ENCODE measurements around the gene PDCL2.
"Not testable (repeated sequence)": the region's sequence is repeated elsewhere in the genome, so short reads cannot be mapped to it uniquely, and the experiment has no call there.

Gene PDCL2

DNA sequence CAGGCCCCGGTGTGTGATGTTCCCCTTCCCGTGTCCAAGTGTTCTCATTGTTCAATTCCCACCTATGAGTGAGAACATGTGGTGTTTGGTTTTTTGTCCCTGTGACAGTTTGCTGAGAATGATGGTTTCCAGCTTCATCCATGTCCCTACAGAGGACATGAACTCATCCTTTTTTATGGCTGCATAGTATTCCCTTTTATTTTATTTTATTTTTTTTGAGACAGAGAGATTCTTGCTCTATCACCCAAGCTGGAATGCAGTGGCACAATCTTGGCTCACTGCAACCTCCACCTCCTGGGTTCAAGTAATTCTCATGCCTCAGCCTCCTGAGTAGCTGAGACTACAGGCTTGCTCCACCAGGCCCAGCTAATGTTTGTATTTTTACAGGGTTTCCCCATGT, 9.3 kb downstream of the PDCL2 start:
- not testable (repeated sequence) for DNase-seq

DNA sequence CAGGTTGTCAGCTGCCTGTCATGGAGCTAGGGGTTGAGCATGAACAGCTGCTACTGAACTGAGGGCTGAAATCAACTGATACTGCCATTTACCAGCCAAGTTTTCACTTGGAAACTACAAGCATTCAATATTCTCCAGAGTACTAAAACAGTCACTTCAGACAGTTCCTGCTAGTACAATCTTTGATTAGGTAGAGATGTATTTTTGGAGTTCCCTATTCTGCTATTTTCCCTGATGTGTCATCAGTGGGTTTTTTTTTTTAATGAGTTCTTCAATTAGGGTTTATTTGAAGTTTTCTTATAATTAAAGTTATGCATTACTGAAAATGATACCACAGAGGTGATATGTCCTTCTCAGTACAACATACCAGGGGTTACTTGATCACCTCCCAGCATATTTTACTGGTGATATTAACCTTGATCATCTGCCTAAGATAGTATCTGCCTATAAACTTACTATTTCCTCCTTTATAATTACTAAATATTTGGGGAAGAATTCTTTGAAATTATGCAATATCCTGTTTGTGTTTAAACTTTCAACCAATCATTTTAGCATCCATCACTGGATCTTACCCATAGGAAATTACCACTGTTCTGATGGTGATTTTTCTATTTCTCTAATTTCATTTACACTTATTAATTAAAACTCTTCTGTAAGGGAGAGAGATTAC, 13.6 kb downstream of the PDCL2 start:
- no peak for DNase-seq

GRCh38 chr4:55575513-55575912, 16.5 kb downstream of the PDCL2 start:
- DNase-seq: no peak

DNA sequence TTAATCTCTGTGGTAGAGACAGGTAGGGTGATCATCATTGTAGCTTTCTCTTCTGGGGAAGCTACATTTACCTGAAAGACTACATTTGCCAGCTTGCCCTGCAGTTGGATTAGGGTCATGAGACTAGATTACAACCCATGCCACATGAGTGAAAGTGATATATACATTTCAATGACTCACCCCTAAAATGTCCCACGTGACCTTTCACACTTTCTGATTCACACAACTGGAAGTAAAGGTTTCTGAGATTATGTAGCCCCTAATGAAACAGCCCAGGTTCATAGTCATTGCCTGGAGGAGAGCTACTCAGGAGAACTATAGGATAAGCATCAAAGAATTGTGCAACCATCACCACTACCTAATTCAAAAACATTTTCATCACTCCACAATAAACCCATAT, 17.8 kb downstream of the PDCL2 start:
- no peak for DNase-seq

GRCh38 chr4:55571806-55572205, 20.2 kb downstream of the PDCL2 start:
- no peak for DNase-seq

GRCh38 chr4:55568905-55569504, 23.0 kb downstream of the PDCL2 start:
- no peak for DNase-seq

DNA sequence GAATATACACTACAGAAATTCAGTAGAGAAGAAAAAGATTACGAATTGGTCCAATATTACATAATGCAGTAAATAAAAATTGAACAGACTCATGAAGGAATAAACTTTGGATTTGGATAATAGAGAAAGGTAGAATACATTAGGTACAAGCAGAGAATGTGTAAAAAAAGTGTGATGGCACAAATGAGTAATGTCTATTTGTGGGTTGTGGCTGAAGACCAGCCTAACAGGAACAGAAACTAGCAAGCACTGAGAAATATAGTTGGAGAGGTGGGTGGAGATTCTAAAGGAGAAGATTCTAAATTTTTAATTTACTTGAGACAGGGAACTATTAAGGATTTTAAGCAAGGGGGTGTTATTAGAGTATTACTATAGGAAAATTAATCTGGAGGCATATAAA, 30.2 kb downstream of the PDCL2 start:
- DNase-seq: no peak

DNA sequence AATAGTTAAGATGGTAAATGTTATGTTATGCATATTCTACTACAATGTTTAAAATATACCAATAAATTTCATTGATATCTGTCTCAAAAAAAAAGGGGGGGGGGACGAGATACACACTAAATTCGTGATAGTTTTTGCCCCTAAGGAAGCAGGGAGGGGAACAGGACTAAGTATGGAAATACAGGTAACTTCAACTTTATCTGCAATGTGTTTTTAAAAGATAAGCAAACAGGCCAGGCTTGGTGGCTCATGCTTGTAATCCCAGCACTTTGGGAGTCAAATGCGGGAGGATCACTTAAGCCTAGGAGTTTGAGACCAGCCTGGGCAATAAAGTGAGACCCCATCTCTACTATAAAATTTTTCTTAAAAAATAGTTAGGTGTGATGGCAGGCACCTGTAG, 31.9 kb downstream of the PDCL2 start:
- no peak for DNase-seq

DNA sequence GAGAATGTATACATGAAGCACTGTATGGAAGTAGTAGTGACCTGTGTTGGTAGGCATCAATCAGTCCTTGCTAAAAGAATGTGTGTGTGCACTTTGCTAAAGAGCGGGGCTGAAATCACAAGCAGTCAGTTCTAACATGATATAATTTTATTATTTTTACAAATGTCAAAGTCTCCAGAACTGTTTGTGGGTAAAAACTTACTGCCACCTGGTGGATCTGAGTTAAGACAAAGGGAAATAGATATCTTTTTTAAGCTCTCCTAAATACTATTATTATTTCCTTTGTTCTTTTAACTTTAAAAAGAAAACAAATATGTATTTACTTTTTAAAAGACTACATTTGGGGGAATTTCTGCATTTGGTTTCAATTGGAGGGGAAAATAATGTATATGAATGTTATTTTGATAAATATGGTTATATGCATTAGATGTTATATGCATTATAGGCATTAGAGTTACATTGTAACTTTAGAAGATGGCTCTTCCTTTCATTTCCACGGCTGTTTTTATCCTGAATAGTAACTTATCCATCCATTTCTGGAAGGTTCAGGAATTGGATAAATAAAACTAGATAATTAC, 37.5 kb downstream of the PDCL2 start:
- peak; percentile 41 to 52 for DNase-seq

DNA sequence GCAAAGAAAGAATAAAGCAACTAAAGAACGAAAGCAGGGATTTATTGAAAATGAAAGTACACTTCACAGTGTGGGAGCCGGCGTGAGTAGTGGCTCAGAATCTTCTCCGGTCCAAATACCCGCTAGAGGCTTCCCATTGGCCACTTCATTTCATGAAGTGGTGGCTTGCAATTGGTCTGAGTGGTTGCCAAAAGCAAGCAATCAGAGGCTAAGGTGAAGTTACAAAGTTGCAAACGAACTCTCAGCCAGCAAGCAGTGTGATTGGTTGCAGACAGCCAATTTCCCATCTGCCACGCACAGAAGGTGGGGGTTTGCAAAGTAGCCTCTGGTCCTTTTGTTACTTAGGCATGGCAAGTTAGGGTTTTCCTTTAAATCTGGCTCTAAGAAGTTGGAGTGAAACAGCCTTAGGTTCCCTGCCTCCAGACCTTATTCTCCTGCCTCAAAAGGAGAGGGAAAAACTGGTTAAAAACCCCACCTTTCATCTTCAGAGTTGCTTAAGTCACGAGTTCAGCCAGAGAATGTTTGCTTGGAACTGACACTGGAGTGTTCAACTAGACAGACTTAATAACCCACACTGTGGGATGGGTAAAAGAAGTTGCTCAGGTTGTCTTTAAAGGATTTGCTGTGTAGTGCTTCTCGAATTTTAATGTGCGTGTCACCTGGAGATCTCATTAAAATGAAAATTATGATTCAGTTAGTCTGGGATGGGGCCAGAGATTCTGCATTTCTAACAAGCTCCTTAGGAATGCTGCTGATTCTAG, 38.4 kb downstream of the PDCL2 start:
- no peak for DNase-seq

- DNase-seq: not testable (repeated sequence)
Observed at GRCh38 chr4:55551964-55552363, 40.1 kb downstream of the PDCL2 start.

- DNase-seq: no peak
Observed at GRCh38 chr4:55549888-55550287, 42.2 kb downstream of the PDCL2 start.

DNA sequence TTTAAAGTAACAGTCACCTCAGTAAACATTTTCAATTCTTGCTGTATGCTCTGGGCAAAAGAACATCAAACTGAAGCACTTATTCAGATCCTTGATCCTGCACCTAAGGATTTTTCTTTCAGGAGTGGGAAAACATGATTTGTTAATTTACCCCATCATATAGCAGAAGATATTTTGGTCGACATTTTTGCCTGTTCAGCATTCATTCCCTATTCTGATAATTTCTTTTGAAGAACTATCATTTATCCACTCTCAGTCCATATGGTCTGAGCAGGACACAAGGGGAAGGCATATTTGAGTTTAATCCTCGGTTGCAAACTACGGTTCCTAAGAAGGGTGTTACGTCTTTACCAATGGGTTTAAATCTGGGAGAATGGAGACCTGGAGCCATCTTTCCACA, 44.1 kb downstream of the PDCL2 start:
- no peak for DNase-seq

DNA sequence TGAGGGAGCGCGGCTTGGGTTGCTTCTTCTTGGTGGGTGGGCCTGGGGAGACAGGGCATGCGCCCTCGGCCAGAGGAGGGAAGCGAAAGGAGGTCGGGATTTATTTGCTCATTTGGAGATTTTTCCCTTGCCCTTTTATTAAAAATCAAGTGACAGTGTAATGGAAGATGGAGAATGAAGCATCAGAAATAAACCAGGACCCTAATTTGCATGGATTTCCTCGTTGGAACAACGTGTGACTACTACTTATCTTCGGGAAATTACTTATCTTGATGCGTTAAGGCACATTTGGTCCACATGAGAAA, 44.6 kb downstream of the PDCL2 start:
- DNase-seq: no peak

- peak; percentile 66 to 69 for DNase-seq
Observed at GRCh38 chr4:55546756-55547465, 45.1 kb downstream of the PDCL2 start, which contains the start of gene CLOCK. Gene CLOCK, minus strand, starts transcription at chr4:55546909. Its CDS starts 64,124 bp downstream, at chr4:55482785.

DNA sequence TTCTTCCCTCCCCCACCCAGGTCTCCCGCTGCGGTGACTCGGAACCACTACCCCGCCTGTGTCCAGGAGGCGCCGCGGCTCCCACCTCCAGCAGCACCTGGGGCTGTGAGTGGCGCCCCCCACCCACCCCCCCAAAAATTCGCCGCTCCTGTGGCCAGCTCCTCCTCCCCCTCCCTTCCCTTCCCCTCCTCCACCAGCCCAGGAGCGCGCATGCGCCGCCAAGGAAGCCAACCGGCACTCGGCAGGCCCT, 45.6 kb downstream of the PDCL2 start:
- DNase-seq: no peak

- DNase-seq: peak; percentile 19 to 27
Observed at GRCh38 chr4:55545641-55546505, 46.2 kb downstream of the PDCL2 start.

- no peak for DNase-seq
Observed at GRCh38 chr4:55545151-55545550, 46.9 kb downstream of the PDCL2 start.

DNA sequence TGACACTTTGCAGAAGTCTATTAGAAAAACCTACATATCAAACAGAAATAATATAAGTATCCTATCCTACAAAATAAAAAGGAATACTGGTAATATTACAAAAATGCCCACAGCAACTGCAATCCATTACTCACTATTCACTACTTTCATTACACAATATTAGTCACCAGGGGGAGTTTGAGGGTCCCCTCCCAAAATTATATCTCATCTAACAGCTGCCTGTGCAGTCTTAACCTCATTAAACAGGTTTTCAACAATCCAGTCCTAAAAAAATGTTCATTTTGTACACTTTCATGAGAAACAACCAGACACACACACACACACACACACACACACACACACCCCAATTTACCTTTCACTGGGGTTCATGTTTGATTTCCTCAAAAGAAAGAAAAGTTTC, 48.2 kb downstream of the PDCL2 start:
- no peak for DNase-seq

DNA sequence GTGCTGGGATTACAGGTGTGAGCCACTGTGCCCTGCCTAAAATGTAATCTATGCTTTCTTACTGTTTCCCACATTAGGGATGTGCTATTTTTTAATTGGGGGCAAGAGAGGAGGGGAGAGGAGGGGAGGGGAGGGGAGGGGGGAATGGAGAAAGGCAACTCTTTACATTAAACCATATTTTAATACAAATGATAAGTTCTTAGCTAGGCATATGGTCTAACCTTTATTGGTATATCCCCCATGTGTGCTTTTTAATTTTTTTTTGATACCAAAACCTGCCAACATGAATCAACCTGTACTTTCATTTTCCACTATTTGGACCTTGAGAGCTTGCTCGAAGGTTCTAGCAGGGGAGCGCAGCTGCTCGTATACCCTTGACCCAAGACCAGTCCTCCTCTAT, 51.8 kb downstream of the PDCL2 start:
- no peak for DNase-seq

- no peak for DNase-seq
Observed at GRCh38 chr4:55539658-55540057, 52.4 kb downstream of the PDCL2 start.

GRCh38 chr4:55538531-55538930, 53.5 kb downstream of the PDCL2 start:
- DNase-seq: no peak

DNA sequence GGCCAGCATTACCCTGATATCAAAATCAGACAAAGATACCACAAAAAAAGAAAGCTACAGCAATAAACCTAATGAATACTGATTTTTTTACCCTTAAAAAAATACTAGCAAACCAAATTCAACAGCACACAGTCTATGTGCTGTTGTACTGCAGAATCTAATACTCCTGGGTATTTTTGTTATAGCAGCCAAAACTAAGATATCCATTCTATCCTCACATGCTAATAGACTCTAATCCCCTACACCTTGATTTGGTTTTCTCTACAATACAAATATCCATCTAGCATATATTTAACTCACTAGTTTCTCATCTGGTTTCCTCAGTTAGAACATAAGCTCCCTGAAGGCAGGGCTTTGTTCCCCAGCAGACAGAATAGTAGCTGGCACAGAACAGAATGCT, 57.7 kb downstream of the PDCL2 start:
- no peak for DNase-seq

Data from AML-193 (cell line).